ENCODE results near the gene FUCA1. TPM values are rescaled to one million over a fixed set of nuclear protein-coding genes. Genes with fewer than 3 reads are reported as not detected.

Gene FUCA1
- total and polyA plus RNA-seq, 2 of the 8 experiments (the other 6 are each of a cell fraction or from before 2014, with no cell fraction given), result 5.9 to 6.4 TPM

DNA sequence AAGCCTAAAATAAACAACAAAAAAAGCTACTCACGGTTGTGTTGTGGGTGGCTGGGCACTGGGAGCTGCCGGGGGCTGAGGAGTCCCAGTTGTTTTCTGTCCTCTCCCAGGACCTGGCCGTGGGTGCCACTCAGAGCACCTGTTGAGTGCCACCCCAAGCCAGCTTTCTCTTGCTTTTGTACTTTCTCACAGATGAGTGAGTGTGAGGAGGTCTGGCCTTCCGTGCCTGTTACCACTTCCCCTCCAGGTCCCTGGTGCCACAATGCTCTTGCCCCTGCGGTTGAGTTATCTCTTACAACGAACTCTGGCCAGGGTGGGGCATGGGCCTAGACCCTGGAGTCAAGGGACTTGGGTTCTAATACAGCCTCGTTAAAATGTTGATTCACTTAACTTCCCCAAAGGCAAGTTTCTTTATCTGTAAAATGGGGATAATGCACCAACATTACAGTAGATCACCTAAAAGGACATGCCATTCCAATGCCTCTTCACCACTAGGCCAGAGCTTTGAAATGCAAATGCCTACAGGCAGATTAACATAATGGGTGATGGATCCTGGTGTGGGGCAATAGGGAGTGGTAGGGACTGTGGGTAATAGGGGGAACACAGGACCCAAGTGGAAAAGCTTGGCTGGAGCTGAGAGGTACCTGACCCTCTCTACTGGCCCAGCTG lies 45.3 kb upstream of the FUCA1 start, which contains the start of gene CNR2:
Gene CNR2 (minus strand): TSS at position 151 of the 669 bp plus-strand sequence. CDS start 37,745 bp downstream, outside the sequence.
- FAIRE-seq (no peak), DNase-seq (ENCODE audit: low read depth in 1 of 2, low spot score in 2 of 2) (no peak)
- ChIA-PET CTCF (ENCODE audit: partially characterized antibody) (interaction anchor here (0.7 to 1.6 kb wide), 6 partner anchors 40 to 118 kb away, joined by 3 read pairs; no protein-coding TSS in a partner anchor), POLR2A (ENCODE audit: partially characterized antibody) (interaction anchor here (0.6 kb wide), 1 partner anchor 1098 kb away, joined by 3 read pairs; no protein-coding TSS in a partner anchor)
- Histone ChIP-seq H3K27ac (ENCODE audit: low read depth, low read length) (no peak within 1 kb of the TSS), H3K56ac (replicated peaks; ENCODE audit: insufficient read length, low read depth, low read length) (no peak within 1 kb of the TSS), H2AK5ac (ENCODE audit: low read depth, low read length) (no peak within 1 kb of the TSS), H3K9me3 (ENCODE audit: insufficient read depth in 2 of 2, low read depth in 1 of 2, low read length in 1 of 2) (no peaks in the 10 kb centered on the region), H2BK15ac (ENCODE audit: low read length) (no peak within 1 kb of the TSS; the same call in 1 of the 2 replicates), H3K27me3 (replicated peaks in 1 of 4; ENCODE audit: control insufficient read depth in 3 of 4, extremely low read depth in 1 of 4, insufficient read depth in 3 of 4, low read length in 3 of 4) (0 out of 7 replicates have a peak, but pooled peaks cover 0 to 1% (median 0%) of the 10 kb centered on the region in 4 experiments), H3K4ac (replicated peaks; ENCODE audit: insufficient read length, low read depth, low read length) (no peak within 1 kb of the TSS), H3K23me2 (ENCODE audit: low read depth, low read length) (no peaks in the 10 kb centered on the region), H2BK12ac (ENCODE audit: low read depth, low read length) (no peak within 1 kb of the TSS), H3K14ac (ENCODE audit: insufficient read length) (no peak within 1 kb of the TSS), H3K36me3 (ENCODE audit: control insufficient read depth in 2 of 4, insufficient read depth in 4 of 4, low read length in 3 of 4) (no peaks in the 10 kb centered on the region; a peak in 1 of 8 replicates), H3K4me3 (ENCODE audit: extremely low read depth in 1 of 4, insufficient read depth in 2 of 4, low read depth in 3 of 4, low read length in 4 of 4) (no peak within 1 kb of the TSS), H4K91ac (replicated peaks; ENCODE audit: insufficient read length, low read length) (no peak within 1 kb of the TSS), H3K79me1 (ENCODE audit: low read depth, low read length) (no peaks in the 10 kb centered on the region), H4K8ac (ENCODE audit: extremely low read depth, insufficient read depth, low read length) (no peak within 1 kb of the TSS), H3K23ac (ENCODE audit: insufficient read length) (no peak within 1 kb of the TSS), H3K18ac (ENCODE audit: extremely low read depth, low read length) (no peak within 1 kb of the TSS), H4K20me1 (replicated peaks in 1 of 2; ENCODE audit: control insufficient read depth in 1 of 2, insufficient read depth in 2 of 2, low read length in 2 of 2) (no peaks in the 10 kb centered on the region), H4K5ac (ENCODE audit: insufficient read length, low read depth, low read length) (no peak within 1 kb of the TSS), H2AFZ (ENCODE audit: low read length) (no peak within 1 kb of the TSS), H3K4me1 (replicated peaks in 1 of 4; ENCODE audit: control insufficient read depth in 3 of 4, insufficient read depth in 4 of 4, low read length in 3 of 4) (peaks cover 0 to 2% (median under 1%) of the 10 kb centered on the region in 4 experiments; a peak in 3 of 7 replicates), H3K79me2 (ENCODE audit: control insufficient read depth in 1 of 2, insufficient read depth in 2 of 2, low read length in 2 of 2) (no peaks in the 10 kb centered on the region), H3K4me2 (ENCODE audit: insufficient read depth in 1 of 2, low read depth in 2 of 2, low read length in 2 of 2) (no peak within 1 kb of the TSS), H3K9ac (replicated peaks in 1 of 4; ENCODE audit: extremely low read depth in 1 of 4, low read depth in 3 of 4, low read length in 3 of 4) (no peak within 1 kb of the TSS), H2BK5ac (ENCODE audit: low read depth, low read length) (no peak within 1 kb of the TSS), H2BK20ac (ENCODE audit: low read length) (no peak within 1 kb of the TSS), H2BK120ac (replicated peaks; ENCODE audit: low read depth, low read length) (no peak within 1 kb of the TSS)
- no peak for TF ChIP-seq NANOG (IDR thresholded peaks at IDR 0.05; ENCODE audit: insufficient read depth, low read depth, low read length, poor library complexity, severe bottlenecking)
- no peak for TF ChIP-seq POLR2A (IDR thresholded peaks at IDR 0.05; ENCODE audit: control extremely low read depth in 1 of 2, low read depth in 2 of 2, low read length in 2 of 2)
- no peak for TF ChIP-seq JUND (IDR thresholded peaks at IDR 0.05; ENCODE audit: low read length)
- peak; percentile 71; the same call in 1 of the 2 replicates for TF ChIP-seq KDM1A (IDR thresholded peaks at IDR 0.05; ENCODE audit: borderline replicate concordance, low read length)
- TF ChIP-seq HDAC2 (IDR thresholded peaks at IDR 0.05; ENCODE audit: borderline replicate concordance in 1 of 2, low read depth in 2 of 2, low read length in 2 of 2), result no peak; a peak in 1 of 4 replicates
- TF ChIP-seq POU5F1 (IDR thresholded peaks at IDR 0.05; ENCODE audit: low read depth, low read length), result 0 out of 2 replicates have a peak, but pooled peaks have one; percentile 38
- no peak for TF ChIP-seq MAFK (IDR thresholded peaks at IDR 0.05; ENCODE audit: low read depth, low read length)
- TF ChIP-seq SP4 (IDR thresholded peaks at IDR 0.05; ENCODE audit: low read length), result no peak
- TF ChIP-seq RAD21 (IDR thresholded peaks at IDR 0.05 in 1 of 2, conservative IDR thresholded peaks at IDR 0.05 in 1 of 2; ENCODE audit: low read depth in 2 of 2, low read length in 2 of 2), result no peak
- TF ChIP-seq EZH2 (IDR thresholded peaks at IDR 0.05; ENCODE audit: low read depth, low read length, severe bottlenecking), result no peak
- no peak for TF ChIP-seq JUN (IDR thresholded peaks at IDR 0.05; ENCODE audit: low read depth, low read length)
- 88% methylated on average over 7 of the region's 7 CpGs; no CpG with 5 or more reads in 1 of the 2 experiments for WGBS, 2 experiments (ENCODE audit: extremely low coverage in 1 of 2, insufficient coverage in 1 of 2, insufficient read length in 1 of 2, insufficient replicate concordance in 2 of 2, low coverage in 1 of 2, low lambda C conversion rate in 2 of 2, missing lambda C conversion rate in 1 of 2)

Data from H1 (cell line).